Ishikawa (cell line): ENCODE results near the gene ERGIC1.

Source experiments
- CEBPB ChIP-seq: IDR thresholded peaks from 2 replicates; pipeline ENCODE4 v1.6.1; 2012
- CREB1 ChIP-seq: IDR thresholded peaks from 2 replicates; pipeline ENCODE4 v1.6.1; 2012; ENCODE audit warnings: low read depth
- EGR1 ChIP-seq: IDR thresholded peaks from 2 replicates; pipeline ENCODE4 v1.6.1; 2012
- EP300 ChIP-seq: IDR thresholded peaks from 2 replicates; pipeline ENCODE4 v1.6.1; 2012; ENCODE audit warnings: borderline replicate concordance
- FOXM1 ChIP-seq: IDR thresholded peaks from 2 replicates; pipeline ENCODE4 v1.6.1; 2012; ENCODE audit warnings: low read depth, borderline replicate concordance
- NFIC ChIP-seq: IDR thresholded peaks from 2 replicates; pipeline ENCODE4 v1.6.1; 2012
- RAD21 ChIP-seq: IDR thresholded peaks from 2 replicates; pipeline ENCODE4 v1.6.1; 2012; ENCODE audit warnings: low read depth
- TAF1 ChIP-seq: IDR thresholded peaks from 2 replicates; pipeline ENCODE4 v1.6.1; 2012; ENCODE audit warnings: low read depth, mild to moderate bottlenecking
- TCF12 ChIP-seq: IDR thresholded peaks from 2 replicates; pipeline ENCODE4 v1.6.1; 2012; ENCODE audit warnings: low read depth
- TEAD4 ChIP-seq: IDR thresholded peaks from 2 replicates; pipeline ENCODE4 v1.6.1; 2012
- YY1 ChIP-seq: IDR thresholded peaks from 2 replicates; pipeline ENCODE4 v1.6.1; 2012; ENCODE audit warnings: low read depth
- ZBTB7A ChIP-seq: IDR thresholded peaks from 2 replicates; pipeline ENCODE4 v1.6.1; 2012; ENCODE audit warnings: low read depth
- TF ChIP-seq, protein P1 (sequence below): IDR thresholded peaks from 2 replicates; pipeline ENCODE4 v1.6.1; 2012
- TF ChIP-seq, protein P2 (sequence below): IDR thresholded peaks from 2 replicates; pipeline ENCODE4 v1.6.1; 2012; ENCODE audit warnings: low read depth, mild to moderate bottlenecking
- TF ChIP-seq, protein P3 (sequence below): IDR thresholded peaks from 2 replicates; pipeline ENCODE4 v1.6.1; 2012

ERGIC1 gene

DNA sequence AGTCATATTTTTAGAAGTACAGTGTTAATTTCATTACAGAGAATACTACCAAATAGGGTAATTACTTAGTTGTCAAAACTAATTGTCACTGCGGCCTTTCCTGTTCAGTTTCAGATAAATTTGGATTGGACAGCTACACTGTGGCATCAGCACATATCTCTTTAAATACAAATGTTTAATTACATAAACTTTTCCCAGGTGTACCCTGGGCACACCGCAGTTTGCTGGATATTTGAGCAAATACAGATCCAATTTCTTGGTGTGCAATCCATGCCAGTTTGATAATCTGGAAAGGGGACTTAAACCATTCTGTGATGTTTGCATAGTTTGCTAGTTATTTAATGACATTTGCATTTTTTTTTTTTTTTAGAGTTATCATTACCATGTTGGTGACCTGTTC lies 160.4 kb downstream of the ERGIC1 start:
- TF ChIP-seq, protein P1, sequence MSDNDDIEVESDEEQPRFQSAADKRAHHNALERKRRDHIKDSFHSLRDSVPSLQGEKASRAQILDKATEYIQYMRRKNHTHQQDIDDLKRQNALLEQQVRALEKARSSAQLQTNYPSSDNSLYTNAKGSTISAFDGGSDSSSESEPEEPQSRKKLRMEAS, result no peak
- no peak for TF ChIP-seq EGR1
- no peak for TF ChIP-seq RAD21
- no peak for TF ChIP-seq CREB1
- TF ChIP-seq TAF1, result no peak
- no peak for TF ChIP-seq TEAD4
- no peak for TF ChIP-seq EP300
- no peak for TF ChIP-seq YY1
- no peak for TF ChIP-seq CEBPB
- no peak for TF ChIP-seq ZBTB7A
- TF ChIP-seq FOXM1, result no peak
- TF ChIP-seq, protein P2, sequence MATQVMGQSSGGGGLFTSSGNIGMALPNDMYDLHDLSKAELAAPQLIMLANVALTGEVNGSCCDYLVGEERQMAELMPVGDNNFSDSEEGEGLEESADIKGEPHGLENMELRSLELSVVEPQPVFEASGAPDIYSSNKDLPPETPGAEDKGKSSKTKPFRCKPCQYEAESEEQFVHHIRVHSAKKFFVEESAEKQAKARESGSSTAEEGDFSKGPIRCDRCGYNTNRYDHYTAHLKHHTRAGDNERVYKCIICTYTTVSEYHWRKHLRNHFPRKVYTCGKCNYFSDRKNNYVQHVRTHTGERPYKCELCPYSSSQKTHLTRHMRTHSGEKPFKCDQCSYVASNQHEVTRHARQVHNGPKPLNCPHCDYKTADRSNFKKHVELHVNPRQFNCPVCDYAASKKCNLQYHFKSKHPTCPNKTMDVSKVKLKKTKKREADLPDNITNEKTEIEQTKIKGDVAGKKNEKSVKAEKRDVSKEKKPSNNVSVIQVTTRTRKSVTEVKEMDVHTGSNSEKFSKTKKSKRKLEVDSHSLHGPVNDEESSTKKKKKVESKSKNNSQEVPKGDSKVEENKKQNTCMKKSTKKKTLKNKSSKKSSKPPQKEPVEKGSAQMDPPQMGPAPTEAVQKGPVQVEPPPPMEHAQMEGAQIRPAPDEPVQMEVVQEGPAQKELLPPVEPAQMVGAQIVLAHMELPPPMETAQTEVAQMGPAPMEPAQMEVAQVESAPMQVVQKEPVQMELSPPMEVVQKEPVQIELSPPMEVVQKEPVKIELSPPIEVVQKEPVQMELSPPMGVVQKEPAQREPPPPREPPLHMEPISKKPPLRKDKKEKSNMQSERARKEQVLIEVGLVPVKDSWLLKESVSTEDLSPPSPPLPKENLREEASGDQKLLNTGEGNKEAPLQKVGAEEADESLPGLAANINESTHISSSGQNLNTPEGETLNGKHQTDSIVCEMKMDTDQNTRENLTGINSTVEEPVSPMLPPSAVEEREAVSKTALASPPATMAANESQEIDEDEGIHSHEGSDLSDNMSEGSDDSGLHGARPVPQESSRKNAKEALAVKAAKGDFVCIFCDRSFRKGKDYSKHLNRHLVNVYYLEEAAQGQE, result no peak
- TF ChIP-seq TCF12, result no peak
- TF ChIP-seq, protein P3, sequence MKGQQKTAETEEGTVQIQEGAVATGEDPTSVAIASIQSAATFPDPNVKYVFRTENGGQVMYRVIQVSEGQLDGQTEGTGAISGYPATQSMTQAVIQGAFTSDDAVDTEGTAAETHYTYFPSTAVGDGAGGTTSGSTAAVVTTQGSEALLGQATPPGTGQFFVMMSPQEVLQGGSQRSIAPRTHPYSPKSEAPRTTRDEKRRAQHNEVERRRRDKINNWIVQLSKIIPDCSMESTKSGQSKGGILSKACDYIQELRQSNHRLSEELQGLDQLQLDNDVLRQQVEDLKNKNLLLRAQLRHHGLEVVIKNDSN, result no peak
- TF ChIP-seq NFIC, result no peak

DNA sequence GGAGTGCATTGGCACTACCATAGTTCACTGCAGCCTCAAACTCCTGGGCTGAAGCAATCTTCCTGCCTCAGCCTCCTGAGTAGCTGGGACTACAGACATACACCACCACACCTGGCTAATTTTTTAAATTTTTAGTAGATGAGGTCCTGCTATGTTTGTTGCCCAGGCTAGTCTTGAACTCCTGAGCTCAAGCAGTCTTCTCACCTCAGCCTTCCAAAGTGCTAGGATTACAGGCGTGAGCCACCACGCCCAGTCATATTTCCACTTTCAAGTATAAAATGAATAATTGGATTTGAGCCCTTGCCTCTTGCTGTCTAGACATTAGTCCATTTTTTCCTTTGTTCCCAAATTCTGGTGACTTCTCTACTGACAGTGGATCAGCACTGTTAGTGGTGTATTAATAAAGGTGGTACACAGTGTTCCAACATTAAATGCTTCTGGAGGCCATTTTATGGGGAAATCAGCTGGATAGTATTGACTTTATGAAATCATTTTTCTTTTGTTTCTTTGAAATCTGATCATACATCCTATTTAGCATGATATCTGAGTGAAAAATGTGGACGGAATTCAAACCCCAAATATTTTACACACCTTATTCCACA lies 165.4 kb downstream of the ERGIC1 start:
- no peak for TF ChIP-seq EGR1

DNA sequence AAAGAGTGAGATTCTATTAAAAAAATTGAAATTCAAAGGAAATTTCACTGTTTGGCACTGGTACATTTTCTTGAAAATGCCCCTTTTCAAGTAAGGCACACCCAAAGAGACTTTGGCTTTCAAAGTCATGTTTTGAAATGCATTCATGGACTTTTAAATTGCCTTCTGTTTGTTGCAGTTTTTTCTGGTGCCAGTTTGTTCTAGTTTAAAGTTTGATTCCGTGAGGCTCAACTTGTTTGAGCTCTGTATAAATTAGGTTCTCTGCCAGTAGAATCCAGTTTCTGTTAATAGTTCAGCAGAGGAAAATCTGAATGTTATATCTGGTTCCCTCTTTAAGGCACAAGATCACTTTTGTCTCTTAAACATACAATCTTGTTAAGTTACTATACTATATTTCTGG lies 165.9 kb downstream of the ERGIC1 start:
- no peak for TF ChIP-seq TCF12
- TF ChIP-seq CREB1, result no peak
- TF ChIP-seq, protein P3, result no peak
- no peak for TF ChIP-seq RAD21
- no peak for TF ChIP-seq EGR1
- no peak for TF ChIP-seq CEBPB
- TF ChIP-seq EP300, result no peak
- TF ChIP-seq, protein P1, result no peak
- no peak for TF ChIP-seq FOXM1
- TF ChIP-seq TEAD4, result no peak
- TF ChIP-seq NFIC, result no peak
- TF ChIP-seq, protein P2, result no peak
- TF ChIP-seq ZBTB7A, result no peak
- no peak for TF ChIP-seq TAF1
- TF ChIP-seq YY1, result no peak

DNA sequence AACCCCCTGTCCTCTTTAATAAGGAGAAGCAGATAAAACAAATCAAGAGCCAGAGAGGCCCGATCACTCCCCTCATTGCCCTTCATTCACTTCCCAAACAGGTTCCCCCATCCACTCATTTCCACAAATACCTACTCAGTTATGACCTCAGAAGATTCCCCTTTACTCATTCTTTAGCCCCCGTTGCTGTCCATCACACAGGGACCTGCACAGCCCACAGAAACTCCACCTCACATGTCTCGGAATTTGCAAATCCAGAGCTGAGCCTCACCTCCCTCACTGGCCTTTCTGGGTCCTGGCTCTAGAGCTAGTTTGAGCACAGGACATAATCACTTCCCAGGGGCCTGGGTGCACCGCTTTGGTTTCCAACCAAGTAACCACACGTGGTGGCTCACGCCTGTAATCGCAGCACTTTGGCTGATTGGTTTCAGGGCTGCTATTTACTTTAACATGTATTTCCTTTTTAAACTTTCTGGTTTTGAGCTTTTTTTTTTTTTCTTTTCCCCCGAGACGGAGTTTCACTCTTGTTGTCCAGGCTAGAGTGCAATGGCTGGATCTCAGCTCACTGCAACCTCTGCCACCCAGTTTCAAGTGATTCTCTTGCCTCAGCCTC lies 167.3 kb downstream of the ERGIC1 start:
- TF ChIP-seq NFIC (no peak), CEBPB (no peak), YY1 (no peak), EP300 (no peak), TEAD4 (no peak), FOXM1 (no peak), RAD21 (no peak), TAF1 (no peak), CREB1 (no peak)
- TF ChIP-seq, protein P2, result no peak
- TF ChIP-seq, protein P3, result no peak
- TF ChIP-seq, protein P1, result no peak
